T-helper 9 cell (primary cell): ENCODE results near the gene DUS4L.
"Not testable (repeated sequence)": the region's sequence is repeated elsewhere in the genome, so short reads cannot be mapped to it uniquely, and the experiment has no call there.

ENCODE experiments used
- DNase-seq: peaks from one replicate; pipeline ENCODE4 v3.0.0-alpha.2; 2020
- total RNA-seq, 2 donors: gene quantifications; one replicate each; lab custom pipeline; 2026; lab: John Stamatoyannopoulos, UW

DUS4L gene
- total RNA-seq = 3.1 to 4.1 reads per million in 2 donors

- peak; percentile 81 for DNase-seq
Observed at GRCh38 chr7:107563775-107564552, at the start of gene DUS4L, which contains the start of gene COG5. Gene DUS4L, plus strand, starts transcription at chr7:107563971. Its CDS starts 3,100 bp downstream, at chr7:107567071. Gene COG5, minus strand, starts transcription at chr7:107563920. Its CDS starts 24 bp downstream, at chr7:107563896.

- no peak for DNase-seq
Observed at GRCh38 chr7:107526672-107527071, 37.1 kb upstream of the DUS4L start.

GRCh38 chr7:107527196-107527595 is 36.6 kb upstream of the DUS4L start:
- DNase-seq = no peak

- no peak for DNase-seq
Observed at GRCh38 chr7:107528461-107528860, 35.3 kb upstream of the DUS4L start.

- DNase-seq = no peak
Observed at GRCh38 chr7:107530751-107531150, 33.0 kb upstream of the DUS4L start.

- no peak for DNase-seq
Observed at GRCh38 chr7:107534139-107534538, 29.6 kb upstream of the DUS4L start.

- DNase-seq = not testable (repeated sequence)
Observed at GRCh38 chr7:107537228-107537627, 26.5 kb upstream of the DUS4L start.

- DNase-seq = no peak
Observed at GRCh38 chr7:107538001-107538400, 25.8 kb upstream of the DUS4L start.

- DNase-seq = no peak
Observed at GRCh38 chr7:107543338-107543993, 20.3 kb upstream of the DUS4L start.

- DNase-seq = no peak
Observed at GRCh38 chr7:107544848-107545591, 18.8 kb upstream of the DUS4L start.

- DNase-seq = no peak
Observed at GRCh38 chr7:107551936-107552335, 11.8 kb upstream of the DUS4L start.

GRCh38 chr7:107555893-107556292 is 7.9 kb upstream of the DUS4L start:
- no peak for DNase-seq

- DNase-seq = no peak
Observed at GRCh38 chr7:107559864-107560263, 3.9 kb upstream of the DUS4L start.

GRCh38 chr7:107560898-107561516 is 2.8 kb upstream of the DUS4L start:
- DNase-seq = peak; percentile 13

- DNase-seq = no peak
Observed at GRCh38 chr7:107563081-107563774, 543 bp upstream of the DUS4L start.

GRCh38 chr7:107564553-107565298 is 955 bp downstream of the DUS4L start:
- no peak for DNase-seq

- no peak for DNase-seq
Observed at GRCh38 chr7:107570298-107570697, 6.5 kb downstream of the DUS4L start.

GRCh38 chr7:107573537-107573936 is 9.8 kb downstream of the DUS4L start:
- no peak for DNase-seq

- no peak for DNase-seq
Observed at GRCh38 chr7:107579554-107579884, 15.7 kb downstream of the DUS4L start.

GRCh38 chr7:107579885-107580715 is 16.3 kb downstream of the DUS4L start, which contains the start of gene BCAP29:
Gene BCAP29, plus strand, starts transcription at chr7:107580246. Its CDS starts 527 bp downstream, at chr7:107580773.
- peak; percentile 63 for DNase-seq
